Measurements from ENCODE around the gene THSD4. TPM values are rescaled to one million over a fixed set of nuclear protein-coding genes. Genes with fewer than 3 reads are reported as not detected.

The THSD4 gene
- total and polyA plus RNA-seq, 9 of the 15 experiments (the other 6 are each of a cell fraction or from before 2014, with no cell fraction given): 0.04 TPM; not detected in 5

GRCh38 chr15:71781965-71782265 lies 666.6 kb downstream of the THSD4 start (continued):
- TF ChIP-seq THAP7 (CRISPR knock-in tag; IDR thresholded peaks at IDR 0.05) (no peak), ELK1 (CRISPR knock-in tag; IDR thresholded peaks at IDR 0.05) (no peak), MTA3 (IDR thresholded peaks at IDR 0.05; ENCODE audit: borderline replicate concordance) (no peak), TGIF2 (CRISPR knock-in tag; IDR thresholded peaks at IDR 0.05) (no peak)

GRCh38 chr15:71782422-71783165 lies 667.3 kb downstream of the THSD4 start:
- Histone ChIP-seq H3K4me3 (no peak overlapping the region), H3K9me1 (ENCODE audit: control insufficient read depth, insufficient read depth, low read length) (no peaks in the 10 kb centered on the region), H3K4me1 (replicated peaks in 1 of 2; ENCODE audit: control insufficient read depth in 2 of 2, insufficient read depth in 2 of 2, low read length in 2 of 2) (no peaks in the 10 kb centered on the region), H3K79me2 (ENCODE audit: control insufficient read depth, insufficient read depth, low read length) (no peaks in the 10 kb centered on the region), H3K27ac (ENCODE audit: extremely low read depth, low read depth, low read length) (no peak overlapping the region), H3K36me3 (ENCODE audit: control insufficient read depth, insufficient read depth, low read length) (no peaks in the 10 kb centered on the region), H3K9me3 (replicated peaks; ENCODE audit: control insufficient read depth, insufficient read depth, low read depth, low read length) (no peaks in the 10 kb centered on the region), H3K4me2 (ENCODE audit: insufficient read depth, low read length) (no peak overlapping the region), H2AFZ (ENCODE audit: low read depth, low read length) (no peak overlapping the region), H4K20me1 (replicated peaks; ENCODE audit: control insufficient read depth, insufficient read depth, low read length) (peaks cover 4% of the 10 kb centered on the region; the same call in 1 of the 2 replicates), H3K27me3 (ENCODE audit: control insufficient read depth in 2 of 2, insufficient read depth in 2 of 2, low read length in 2 of 2) (peaks cover 34 to 38% of the 10 kb centered on the region in 2 experiments), H3K9ac (ENCODE audit: insufficient read depth in 1 of 2, low read depth in 2 of 2, low read length in 2 of 2) (no peak overlapping the region)
- intact Hi-C loops (cut with micrococcal nuclease): loop anchor here (5.0 kb wide), 1 partner anchor 375 kb away; no protein-coding TSS in a partner anchor
- 2% methylated on average over 9 of the region's 10 CpGs for WGBS (ENCODE audit: insufficient coverage, low coverage, missing lambda C conversion rate)
- in situ Hi-C loops (cut with MboI): no loop called here
- FAIRE-seq: no peak
- POLR2A ChIA-PET: no interaction called here
- DNase-seq (ENCODE audit: extremely low read depth in 1 of 4, low spot score in 3 of 4): no peak
- ATAC-seq: no peak
- CTCF ChIA-PET (ENCODE audit: low intra/inter-chr PET ratio): no interaction called here
- BruUV-seq (replicated peaks): no TSS peak
- TF ChIP-seq TGIF2 (CRISPR knock-in tag; IDR thresholded peaks at IDR 0.05) (no peak), SIX5 (IDR thresholded peaks at IDR 0.05; ENCODE audit: borderline replicate concordance in 1 of 2, insufficient read depth in 1 of 2, low read depth in 1 of 2, low read length in 2 of 2) (no peak), PBX2 (CRISPR knock-in tag; IDR thresholded peaks at IDR 0.05; ENCODE audit: low read depth) (no peak), PBX2 (tag; conservative IDR thresholded peaks at IDR 0.05; ENCODE audit: low read depth) (peak; percentile 61), HINFP (tag; conservative IDR thresholded peaks at IDR 0.05; ENCODE audit: low read depth) (no peak), MEIS2 (IDR thresholded peaks at IDR 0.05; ENCODE audit: partially characterized antibody) (peak; percentile 35), PKNOX1 (IDR thresholded peaks at IDR 0.05) (peak; percentile 79)
